Lung microvascular endothelial cell (primary cell): ENCODE measurements around the gene ZNF814. TPM values are rescaled to one million over a fixed set of nuclear protein-coding genes. Genes with fewer than 3 reads are reported as not detected.
A peak's percentile ranks its signal among the peaks of the same experiment; 100 is the strongest.
"Not testable (repeated sequence)": the region's sequence is repeated elsewhere in the genome, so short reads cannot be mapped to it uniquely, and the experiment has no call there.

Source experiments
- DNase-seq, 2 donors: peaks; one replicate each; pipeline versions ENCODE4 v3.0.0 to v3.0.0-alpha.2; 2010; ENCODE audit warnings: low read depth in 2 of 2
- total RNA-seq: library from RNA; depleted of rRNA; stranded (reverse); fragments of >200 nt; gene quantifications from 2 replicates; pipeline ENCODE4 v1.2.1, GENCODE V29; 2014

ZNF814 gene
- 1.7 and 5.6 TPM in 2 replicates for total RNA-seq

- peak; percentile 5 to 68 for DNase-seq
These were observed at the start of gene ZNF814 for GRCh38 chr19:57888560-57889231. Gene ZNF814, minus strand, starts transcription at chr19:57889037. Its CDS starts 235 bp downstream, at chr19:57888802.

- no peak for DNase-seq
These were observed 46.9 kb upstream of the ZNF814 start for GRCh38 chr19:57935731-57936130.

- peak; percentile 70 to 79 for DNase-seq
These were observed 46.2 kb upstream of the ZNF814 start, which contains the start of gene ZNF418 for GRCh38 chr19:57934820-57935665. Gene ZNF418, minus strand, starts transcription at chr19:57935402. Its CDS starts 1,580 bp downstream, at chr19:57933822.

GRCh38 chr19:57927587-57927986 lies 38.8 kb upstream of the ZNF814 start:
- no peak for DNase-seq

GRCh38 chr19:57916168-57916995 lies 27.5 kb upstream of the ZNF814 start, which contains the start of gene ZNF417:
Gene ZNF417, minus strand, starts transcription at chr19:57916592. Its CDS starts 181 bp downstream, at chr19:57916411.
- DNase-seq: peak; percentile 90 to 94

- no peak for DNase-seq
These were observed 25.7 kb upstream of the ZNF814 start for GRCh38 chr19:57914531-57914930.

GRCh38 chr19:57907394-57907793 lies 18.6 kb upstream of the ZNF814 start:
- DNase-seq: no peak

GRCh38 chr19:57905258-57905657 lies 16.4 kb upstream of the ZNF814 start:
- no peak for DNase-seq

GRCh38 chr19:57903618-57904184 lies 14.9 kb upstream of the ZNF814 start:
- DNase-seq: no peak

GRCh38 chr19:57900311-57900710 lies 11.5 kb upstream of the ZNF814 start:
- DNase-seq: no peak

GRCh38 chr19:57890706-57891105 lies 1.9 kb upstream of the ZNF814 start:
- not testable (repeated sequence) for DNase-seq

- DNase-seq: no peak
These were observed 704 bp downstream of the ZNF814 start for GRCh38 chr19:57888107-57888559.

GRCh38 chr19:57887195-57887941 lies 1.5 kb downstream of the ZNF814 start:
- DNase-seq: no peak

GRCh38 chr19:57886046-57886445 lies 2.8 kb downstream of the ZNF814 start:
- DNase-seq: no peak

- not testable (repeated sequence) for DNase-seq
These were observed 14.7 kb downstream of the ZNF814 start for GRCh38 chr19:57873883-57874799.

- DNase-seq: no peak
These were observed 16.4 kb downstream of the ZNF814 start for GRCh38 chr19:57872450-57872849.

- DNase-seq: no peak
These were observed 18.6 kb downstream of the ZNF814 start for GRCh38 chr19:57870225-57870624.

GRCh38 chr19:57869655-57870054 lies 19.2 kb downstream of the ZNF814 start:
- not testable (repeated sequence) for DNase-seq

- DNase-seq: no peak
These were observed 20.9 kb downstream of the ZNF814 start for GRCh38 chr19:57867868-57868492.
